GM18861 (cell line): ENCODE results near the gene CD163L1.
"Not testable (repeated sequence)": the region's sequence is repeated elsewhere in the genome, so short reads cannot be mapped to it uniquely, and the experiment has no call there.

Source experiments
- ATAC-seq: cut with Tn5 transposase; IDR thresholded peaks from one replicate; pipeline ENCODE4 v1.9.1; 2021; ENCODE audit not compliant: unreplicated experiment

CD163L1 gene

GRCh38 chr12:7444076-7444475, at the start of gene CD163L1:
TSS of gene CD163L1 (minus strand) at chr12:7444153. CDS start at chr12:7444127, 26 bp downstream.
- no peak for ATAC-seq

GRCh38 chr12:7493006-7493405, 49.1 kb upstream of the CD163L1 start:
- ATAC-seq = no peak

- ATAC-seq = no peak
Measured at GRCh38 chr12:7486512-7486911, 42.6 kb upstream of the CD163L1 start.

GRCh38 chr12:7485095-7485494, 41.1 kb upstream of the CD163L1 start:
- no peak for ATAC-seq

GRCh38 chr12:7483343-7483742, 39.4 kb upstream of the CD163L1 start:
- no peak for ATAC-seq

- ATAC-seq = no peak
Measured at GRCh38 chr12:7479771-7480170, 35.8 kb upstream of the CD163L1 start.

GRCh38 chr12:7472060-7472459, 28.1 kb upstream of the CD163L1 start:
- no peak for ATAC-seq

- peak; percentile 45 for ATAC-seq
Measured at GRCh38 chr12:7460375-7461259, 16.7 kb upstream of the CD163L1 start.

GRCh38 chr12:7459973-7460372, 16.0 kb upstream of the CD163L1 start:
- no peak for ATAC-seq

GRCh38 chr12:7451756-7452155, 7.8 kb upstream of the CD163L1 start:
- no peak for ATAC-seq

GRCh38 chr12:7450667-7451066, 6.7 kb upstream of the CD163L1 start:
- no peak for ATAC-seq

GRCh38 chr12:7448099-7448498, 4.1 kb upstream of the CD163L1 start:
- no peak for ATAC-seq

- no peak for ATAC-seq
Measured at GRCh38 chr12:7444537-7444936, 584 bp upstream of the CD163L1 start.

GRCh38 chr12:7441216-7441615, 2.7 kb downstream of the CD163L1 start:
- ATAC-seq = no peak

GRCh38 chr12:7439579-7440505, 4.1 kb downstream of the CD163L1 start:
- no peak for ATAC-seq

- not testable (repeated sequence) for ATAC-seq
Measured at GRCh38 chr12:7438291-7438995, 5.5 kb downstream of the CD163L1 start.

- ATAC-seq = not testable (repeated sequence)
Measured at GRCh38 chr12:7437494-7437893, 6.5 kb downstream of the CD163L1 start.

- no peak for ATAC-seq
Measured at GRCh38 chr12:7434670-7435069, 9.3 kb downstream of the CD163L1 start.

GRCh38 chr12:7433276-7433822, 10.6 kb downstream of the CD163L1 start:
- ATAC-seq = no peak

GRCh38 chr12:7431993-7432685, 11.8 kb downstream of the CD163L1 start:
- ATAC-seq = no peak
